HG03097 (cell line): ENCODE data around the gene TMEM115.
"Not testable (repeated sequence)": the region's sequence is repeated elsewhere in the genome, so short reads cannot be mapped to it uniquely, and the experiment has no call there.

Source experiments
- ATAC-seq: cut with Tn5 transposase; IDR thresholded peaks from one replicate; pipeline ENCODE4 v1.9.1; 2021; ENCODE audit not compliant: unreplicated experiment, low FRiP score

Gene TMEM115

DNA sequence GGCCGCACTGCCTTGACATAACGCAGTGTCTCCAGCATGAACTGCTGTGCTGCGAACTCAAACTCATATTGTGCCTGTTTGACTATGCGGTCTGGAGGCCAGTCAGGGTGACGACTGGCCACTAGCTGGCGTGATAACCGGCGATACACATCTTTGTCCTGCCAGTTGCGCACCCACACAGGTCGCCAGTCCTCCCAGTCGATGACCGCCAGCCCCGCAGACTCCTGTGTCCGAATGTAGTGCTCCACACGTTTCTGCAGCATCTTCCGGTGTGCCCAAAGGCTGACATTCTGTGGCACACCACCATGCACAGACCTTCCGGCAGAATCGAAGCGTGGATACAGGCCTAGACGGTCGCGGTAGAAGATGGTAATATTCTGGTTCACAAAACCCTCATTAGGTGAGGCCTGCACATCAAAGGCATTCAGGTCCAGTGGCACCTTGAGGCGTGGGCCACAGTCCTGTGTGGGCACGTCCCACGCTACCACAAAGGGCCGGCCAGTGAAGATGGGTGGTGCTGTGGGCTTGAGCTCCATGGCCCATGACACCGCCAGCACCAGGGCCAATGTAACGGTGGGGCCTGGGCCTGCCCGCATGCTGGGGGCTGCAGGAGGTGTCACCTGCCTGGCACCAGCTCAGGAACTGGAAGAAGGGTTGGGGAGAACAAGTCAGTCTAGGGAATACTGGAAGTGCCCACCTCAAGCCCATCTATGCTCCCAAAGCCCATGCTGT is 39.3 kb downstream of the TMEM115 start:
- ATAC-seq = no peak

GRCh38 chr3:50319181-50319893 is 40.0 kb downstream of the TMEM115 start:
- no peak for ATAC-seq

- no peak for ATAC-seq
Observed at GRCh38 chr3:50318615-50319014, 40.7 kb downstream of the TMEM115 start.

- ATAC-seq = no peak
Observed at GRCh38 chr3:50318163-50318562, 41.2 kb downstream of the TMEM115 start.

DNA sequence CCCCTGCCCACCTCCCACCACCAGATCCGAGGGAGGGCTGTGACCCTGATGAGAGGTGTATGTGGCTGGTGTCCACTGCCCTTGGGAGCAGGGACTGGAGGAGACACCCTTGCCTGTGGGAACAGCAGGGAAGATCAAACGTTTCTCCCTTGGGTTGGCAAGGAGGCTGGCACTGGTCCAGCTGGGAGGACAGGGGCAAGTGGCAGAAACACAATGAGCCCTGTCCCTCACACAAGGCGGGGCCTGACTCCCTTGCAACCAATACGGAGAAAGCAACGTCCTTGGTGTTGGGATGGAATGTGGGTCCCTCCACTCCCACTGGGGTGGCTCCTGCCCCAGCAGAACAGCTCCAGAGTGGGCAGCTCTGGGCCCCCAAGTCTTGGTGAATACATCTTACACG is 42.0 kb downstream of the TMEM115 start:
- no peak for ATAC-seq

- ATAC-seq = no peak
Observed at GRCh38 chr3:50316657-50317242, 42.6 kb downstream of the TMEM115 start.

DNA sequence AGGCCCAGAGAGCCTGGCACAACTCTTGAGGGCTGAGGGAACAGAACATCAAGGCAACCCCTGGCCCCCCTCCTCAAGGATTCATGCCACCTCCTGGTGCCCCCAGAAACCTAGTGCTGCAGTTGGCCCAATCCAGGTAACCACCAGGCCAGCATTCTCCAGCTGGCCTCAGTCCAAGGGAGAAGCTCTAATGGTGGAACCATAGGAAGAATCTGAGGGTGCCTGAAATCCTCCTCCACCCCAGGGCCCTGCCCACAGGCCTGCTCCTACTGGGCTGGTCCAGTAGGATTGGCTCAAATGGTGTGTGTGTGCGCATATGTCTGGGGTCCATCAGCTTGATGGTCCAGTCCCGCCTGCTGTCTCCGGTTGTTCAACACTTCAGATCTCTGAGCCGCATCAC is 44.5 kb downstream of the TMEM115 start:
- no peak for ATAC-seq

GRCh38 chr3:50314342-50314741 is 45.0 kb downstream of the TMEM115 start:
- no peak for ATAC-seq

DNA sequence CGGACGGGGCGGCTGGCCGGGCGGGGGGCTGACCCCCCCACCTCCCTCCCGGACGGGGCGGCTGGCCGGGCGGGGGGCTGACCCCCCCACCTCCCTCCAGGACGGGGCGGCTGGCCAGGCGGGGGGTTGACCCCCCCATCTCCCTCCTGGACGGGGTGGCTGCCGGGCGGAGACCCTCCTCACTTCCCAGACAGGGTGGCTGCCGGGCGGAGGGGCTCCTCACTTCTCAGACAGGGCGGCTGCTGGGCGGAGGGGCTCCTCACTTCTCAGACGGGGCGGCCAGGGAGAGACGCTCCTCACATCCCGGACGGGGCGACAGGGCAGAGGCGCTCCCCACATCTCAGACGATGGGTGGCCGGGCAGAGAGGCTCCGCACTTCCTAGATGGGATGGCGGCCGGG is 47.3 kb downstream of the TMEM115 start:
- ATAC-seq = not testable (repeated sequence)
